H9 (cell line): ENCODE data around the gene SLC24A3. TPM values are rescaled to one million over a fixed set of nuclear protein-coding genes. Genes with fewer than 3 reads are reported as not detected.

Experiments used
- DNase-seq: peaks from one replicate; pipeline ENCODE4 v3.0.0-alpha.2; 2017
- H2AFZ ChIP-seq: one replicate; pipeline ENCODE4 v1.6.1; 2013; ENCODE audit warnings: mild to moderate bottlenecking, low read length, control low read depth, moderate library complexity
- H2AK5ac ChIP-seq: 2 replicates; pipeline ENCODE4 v1.6.1; 2013; ENCODE audit warnings: low read length, control low read depth, mixed read lengths; ENCODE audit not compliant: insufficient read length
- H2BK120ac ChIP-seq: one replicate; pipeline ENCODE4 v1.6.1; 2013; ENCODE audit warnings: low read depth, mild to moderate bottlenecking, low read length, control low read depth, inconsistent platforms; ENCODE audit not compliant: poor library complexity, severe bottlenecking
- H2BK12ac ChIP-seq: 2 replicates; pipeline ENCODE4 v1.6.1; 2013; ENCODE audit warnings: low read length, control low read depth, mixed read lengths, low read depth; ENCODE audit not compliant: insufficient read length
- H2BK15ac ChIP-seq: 2 replicates; pipeline ENCODE4 v1.6.1; 2013; ENCODE audit warnings: low read depth, low read length, control low read depth
- H2BK20ac ChIP-seq: one replicate; pipeline ENCODE4 v1.6.1; 2013; ENCODE audit warnings: low read depth, mild to moderate bottlenecking, low read length, control low read depth, inconsistent platforms; ENCODE audit not compliant: poor library complexity, severe bottlenecking
- H2BK5ac ChIP-seq: 2 replicates; pipeline ENCODE4 v1.6.1; 2013; ENCODE audit warnings: low read length, control low read depth, mixed read lengths; ENCODE audit not compliant: insufficient read length
- H3K14ac ChIP-seq: 2 replicates; pipeline ENCODE4 v1.6.1; 2013; ENCODE audit warnings: low read length, control low read depth; ENCODE audit not compliant: insufficient read depth
- H3K18ac ChIP-seq: 2 replicates; pipeline ENCODE4 v1.6.1; 2013; ENCODE audit warnings: low read depth, mild to moderate bottlenecking, mixed read lengths, low read length, control low read depth; ENCODE audit not compliant: insufficient read length
- H3K23ac ChIP-seq: 2 replicates; pipeline ENCODE4 v1.6.1; 2013; ENCODE audit warnings: low read length, control low read depth, mixed read lengths, low read depth; ENCODE audit not compliant: insufficient read length
- H3K23me2 ChIP-seq: 2 replicates; pipeline ENCODE4 v1.6.1; 2013; ENCODE audit warnings: low read depth, mild to moderate bottlenecking, mixed read lengths, low read length, control low read depth; ENCODE audit not compliant: insufficient read length, poor library complexity, severe bottlenecking
- H3K27ac ChIP-seq: 2 replicates; pipeline ENCODE4 v1.5.1; 2013; ENCODE audit warnings: low read length, control low read depth, mixed read lengths, low read depth; ENCODE audit not compliant: insufficient read length
- H3K27me3 ChIP-seq: 2 replicates; pipeline ENCODE4 v1.6.1; 2013; ENCODE audit warnings: low read length, control low read depth, inconsistent platforms; ENCODE audit not compliant: insufficient read depth
- H3K4ac ChIP-seq: 2 replicates; pipeline ENCODE4 v1.6.1; 2013; ENCODE audit warnings: low read depth, mild to moderate bottlenecking, control low read depth, inconsistent platforms, low read length, moderate library complexity
- H3K4me1 ChIP-seq: 2 replicates; pipeline ENCODE4 v1.6.1; 2013; ENCODE audit warnings: low read length, control low read depth, inconsistent platforms; ENCODE audit not compliant: insufficient read depth
- H3K4me2 ChIP-seq: 2 replicates; pipeline ENCODE4 v1.6.1; 2013; ENCODE audit warnings: low read length, control low read depth, mixed read lengths; ENCODE audit not compliant: insufficient read length, insufficient read depth
- H3K56ac ChIP-seq: 2 replicates; pipeline ENCODE4 v1.6.1; 2013; ENCODE audit warnings: low read depth, mild to moderate bottlenecking, mixed read lengths, low read length, control low read depth; ENCODE audit not compliant: insufficient read length
- H3K79me1 ChIP-seq: 2 replicates; pipeline ENCODE4 v1.6.1; 2013; ENCODE audit warnings: low read depth, mild to moderate bottlenecking, moderate library complexity, low read length, control low read depth, inconsistent platforms; ENCODE audit not compliant: insufficient read depth, poor library complexity, severe bottlenecking
- H3K79me2 ChIP-seq: 2 replicates; pipeline ENCODE4 v1.6.1; 2013; ENCODE audit warnings: low read length, control low read depth, inconsistent platforms; ENCODE audit not compliant: insufficient read depth
- H3K9ac ChIP-seq: 2 replicates; pipeline ENCODE4 v1.6.1; 2013; ENCODE audit warnings: low read length, control low read depth, mixed read lengths; ENCODE audit not compliant: insufficient read length; ENCODE audit errors: extremely low read depth
- H3K9me3 ChIP-seq: one replicate; pipeline ENCODE4 v1.6.1; 2013; ENCODE audit warnings: low read depth, low read length, inconsistent platforms; ENCODE audit not compliant: control insufficient read depth
- H3T11ph ChIP-seq: one replicate; pipeline ENCODE4 v1.6.1; 2013; ENCODE audit warnings: mild to moderate bottlenecking, low read length, control low read depth, inconsistent platforms
- H4K20me1 ChIP-seq: one replicate; pipeline ENCODE4 v1.6.1; 2013; ENCODE audit not compliant: control insufficient read depth, insufficient read length, insufficient read depth
- H4K5ac ChIP-seq: 2 replicates; pipeline ENCODE4 v1.6.1; 2013; ENCODE audit warnings: low read depth, mild to moderate bottlenecking, mixed read lengths, low read length, control low read depth; ENCODE audit not compliant: insufficient read length
- H4K8ac ChIP-seq: replicated peaks from 2 replicates; pipeline ENCODE4 v1.6.1; 2013; ENCODE audit warnings: low read length, control low read depth, mixed read lengths, low read depth; ENCODE audit not compliant: insufficient read length
- H4K91ac ChIP-seq: 2 replicates; pipeline ENCODE4 v1.6.1; 2013; ENCODE audit warnings: low read depth, mild to moderate bottlenecking, moderate library complexity, mixed read lengths, low read length, control low read depth; ENCODE audit not compliant: insufficient read length
- H3K27ac Mint-ChIP-seq, 3 experiments: 2 replicates in 2 of 3; 3 replicates in 1 of 3; pipeline ENCODE4 v1.8.0; 2020 to 2021; ENCODE audit warnings: mixed read lengths in 3 of 3, mild to moderate bottlenecking in 1 of 3, moderate library complexity in 1 of 3
- H3K27me3 Mint-ChIP-seq: 2 replicates; pipeline ENCODE4 v1.8.0; 2021; ENCODE audit warnings: low read depth, mild to moderate bottlenecking, moderate library complexity, mixed read lengths
- H3K36me3 Mint-ChIP-seq, 3 experiments: 2 replicates in 2 of 3; 3 replicates in 1 of 3; pipeline ENCODE4 v1.8.0; 2020 to 2021; ENCODE audit warnings: low read depth in 3 of 3, mixed read lengths in 3 of 3; ENCODE audit not compliant: insufficient read depth in 1 of 3
- H3K4me1 Mint-ChIP-seq, 2 experiments: 2 replicates each; pipeline ENCODE4 v1.8.0; 2020; ENCODE audit warnings: mixed read lengths in 2 of 2
- H3K4me3 Mint-ChIP-seq, 2 experiments: 2 replicates in 1 of 2; 3 replicates in 1 of 2; pipeline ENCODE4 v1.8.0; 2020 to 2021; ENCODE audit warnings: mild to moderate bottlenecking in 2 of 2, mixed read lengths in 2 of 2, moderate library complexity in 1 of 2
- H3K9me3 Mint-ChIP-seq, 2 experiments: 2 replicates in 1 of 2; 3 replicates in 1 of 2; pipeline ENCODE4 v1.8.0; 2020; ENCODE audit warnings: mild to moderate bottlenecking in 2 of 2, mixed read lengths in 2 of 2, moderate library complexity in 1 of 2
- WGBS: extraction: QIAGEN DNeasy Blood & Tissue Kit; methylation state at CpG from one replicate; pipeline ENCODE4 v1.1.7; 2013; ENCODE audit warnings: missing lambda C conversion rate, low lambda C conversion rate, mixed read lengths; ENCODE audit not compliant: insufficient read length; ENCODE audit errors: extremely low coverage; 5-methylcytosine and 5-hydroxymethylcytosine counted together
- total RNA-seq: library from RNA; stranded (reverse); gene quantifications from 2 replicates; pipeline ENCODE4 v1.2.1, GENCODE V29; 2021
- TF ChIP-seq, protein P1 (sequence below): fragments of 200-600 bp; sonication (generic); conservative IDR thresholded peaks from 3 replicates; pipeline ENCODE4 v1.8.0; 2021; ENCODE audit warnings: antibody characterized with exemption, mild to moderate bottlenecking

Gene SLC24A3
- total RNA-seq, 1 experiment from 2014 or later: 0.83 TPM

DNA sequence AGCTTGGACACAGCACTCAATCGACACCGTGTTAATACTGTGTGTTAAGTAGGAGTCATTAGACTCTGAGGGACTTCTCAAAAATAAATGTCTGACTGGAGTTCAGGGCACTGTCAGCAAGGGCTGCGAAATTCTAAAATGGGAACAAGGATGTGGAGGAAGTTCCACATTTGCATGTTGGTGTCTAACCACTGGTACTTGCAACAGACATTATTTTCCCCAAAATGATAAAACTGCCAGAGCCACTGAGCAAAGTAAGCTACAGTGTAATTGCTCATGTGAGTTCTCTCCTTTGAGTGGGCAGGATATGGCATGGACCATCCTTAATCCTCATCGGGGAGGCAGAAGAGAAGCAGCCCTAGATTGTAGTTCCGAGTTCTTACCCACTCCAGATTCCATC is 215.9 kb downstream of the SLC24A3 start:
- DNase-seq: no peak
- H2BK20ac ChIP-seq: no peak overlapping the region
- H3K14ac ChIP-seq: no peak overlapping the region
- H3K4me1 Mint-ChIP-seq: peaks cover 22 to 42% of the 10 kb centered on the region in 2 experiments
- no peak overlapping the region for H4K8ac ChIP-seq
- no peaks in the 10 kb centered on the region for H3K23me2 ChIP-seq
- no peak overlapping the region for H4K91ac ChIP-seq
- no peak overlapping the region for H3K9ac ChIP-seq
- no peak overlapping the region for H4K5ac ChIP-seq
- H3K4me3 Mint-ChIP-seq: no peak overlapping the region
- no peaks in the 10 kb centered on the region for H3K9me3 ChIP-seq
- H3K27ac Mint-ChIP-seq: no peak overlapping the region
- no peak overlapping the region for H3K4ac ChIP-seq
- H3K18ac ChIP-seq: no peak overlapping the region
- no peak overlapping the region for H3K4me2 ChIP-seq
- no peaks in the 10 kb centered on the region for H3K9me3 Mint-ChIP-seq
- no CpG with 5 or more reads among the region's 5 CpGs for WGBS
- H3T11ph ChIP-seq: no peak overlapping the region
- no peak overlapping the region for H3K27ac ChIP-seq
- H3K79me2 ChIP-seq: no peaks in the 10 kb centered on the region
- no peaks in the 10 kb centered on the region for H3K79me1 ChIP-seq
- peaks cover 2% of the 10 kb centered on the region for H3K27me3 Mint-ChIP-seq
- H3K23ac ChIP-seq: no peak overlapping the region
- H3K4me1 ChIP-seq: no peaks in the 10 kb centered on the region; the same call in 1 of the 2 replicates
- H3K36me3 Mint-ChIP-seq: no peaks in the 10 kb centered on the region
- H2BK5ac ChIP-seq: no peak overlapping the region
- no peaks in the 10 kb centered on the region for H4K20me1 ChIP-seq
- no peak overlapping the region for H2AK5ac ChIP-seq
- TF ChIP-seq, protein P1, sequence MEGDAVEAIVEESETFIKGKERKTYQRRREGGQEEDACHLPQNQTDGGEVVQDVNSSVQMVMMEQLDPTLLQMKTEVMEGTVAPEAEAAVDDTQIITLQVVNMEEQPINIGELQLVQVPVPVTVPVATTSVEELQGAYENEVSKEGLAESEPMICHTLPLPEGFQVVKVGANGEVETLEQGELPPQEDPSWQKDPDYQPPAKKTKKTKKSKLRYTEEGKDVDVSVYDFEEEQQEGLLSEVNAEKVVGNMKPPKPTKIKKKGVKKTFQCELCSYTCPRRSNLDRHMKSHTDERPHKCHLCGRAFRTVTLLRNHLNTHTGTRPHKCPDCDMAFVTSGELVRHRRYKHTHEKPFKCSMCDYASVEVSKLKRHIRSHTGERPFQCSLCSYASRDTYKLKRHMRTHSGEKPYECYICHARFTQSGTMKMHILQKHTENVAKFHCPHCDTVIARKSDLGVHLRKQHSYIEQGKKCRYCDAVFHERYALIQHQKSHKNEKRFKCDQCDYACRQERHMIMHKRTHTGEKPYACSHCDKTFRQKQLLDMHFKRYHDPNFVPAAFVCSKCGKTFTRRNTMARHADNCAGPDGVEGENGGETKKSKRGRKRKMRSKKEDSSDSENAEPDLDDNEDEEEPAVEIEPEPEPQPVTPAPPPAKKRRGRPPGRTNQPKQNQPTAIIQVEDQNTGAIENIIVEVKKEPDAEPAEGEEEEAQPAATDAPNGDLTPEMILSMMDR: no peak
- H2AFZ ChIP-seq: no peak overlapping the region
- no peak overlapping the region for H2BK15ac ChIP-seq
- H3K56ac ChIP-seq: no peak overlapping the region
- H2BK120ac ChIP-seq: no peak overlapping the region
- no peaks in the 10 kb centered on the region for H3K27me3 ChIP-seq
- H2BK12ac ChIP-seq: no peak overlapping the region
